T-helper 1 cell (primary cell): ENCODE results near the gene AQP5.
"Not testable (repeated sequence)": the region's sequence is repeated elsewhere in the genome, so short reads cannot be mapped to it uniquely, and the experiment has no call there.

Source experiments
- DNase-seq, 5 donors: peaks; one replicate each; pipeline ENCODE4 v3.0.0-alpha.2; 2012 to 2020

AQP5 gene

DNA sequence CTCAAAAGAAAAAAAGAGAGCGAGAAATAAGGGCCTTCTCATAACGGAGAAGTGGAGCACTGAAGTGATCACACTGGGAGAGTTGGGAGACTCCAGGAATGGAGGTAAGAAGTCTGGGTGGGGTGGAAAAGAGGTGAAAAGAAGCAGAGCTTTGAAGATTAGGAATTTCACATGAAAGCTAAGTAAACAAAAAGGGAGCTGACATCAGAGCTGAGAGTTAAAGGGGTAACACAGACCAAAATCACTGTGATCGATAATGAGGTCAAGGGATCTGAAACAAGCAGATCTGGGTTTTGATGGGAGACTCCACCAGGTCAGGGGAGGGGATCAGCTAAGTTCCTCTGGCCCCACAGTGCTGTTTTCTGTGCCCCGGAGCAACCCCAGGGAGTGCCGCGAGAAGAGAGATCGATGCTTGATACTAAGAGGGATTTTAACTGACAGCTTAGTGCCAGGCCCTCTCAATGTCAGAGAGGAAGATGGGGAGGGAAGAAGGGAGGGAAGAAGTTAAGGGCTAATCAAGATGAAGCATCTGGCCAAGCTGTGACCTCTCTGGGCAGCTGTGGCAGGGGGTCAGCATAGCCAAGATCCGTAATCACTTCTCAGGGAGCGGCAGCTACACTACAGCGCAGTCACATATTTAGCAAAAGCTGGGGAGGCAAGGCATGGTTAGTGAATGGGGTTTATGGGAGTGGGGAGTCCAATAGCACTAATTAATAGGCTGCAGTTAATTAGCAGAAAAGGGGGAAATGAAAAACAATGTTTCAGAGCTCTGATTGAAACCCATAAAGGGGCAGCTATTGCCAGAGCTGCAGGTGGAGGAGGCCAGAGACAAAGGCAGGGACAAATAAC is 19.1 kb downstream of the AQP5 start:
- DNase-seq: no peak

DNA sequence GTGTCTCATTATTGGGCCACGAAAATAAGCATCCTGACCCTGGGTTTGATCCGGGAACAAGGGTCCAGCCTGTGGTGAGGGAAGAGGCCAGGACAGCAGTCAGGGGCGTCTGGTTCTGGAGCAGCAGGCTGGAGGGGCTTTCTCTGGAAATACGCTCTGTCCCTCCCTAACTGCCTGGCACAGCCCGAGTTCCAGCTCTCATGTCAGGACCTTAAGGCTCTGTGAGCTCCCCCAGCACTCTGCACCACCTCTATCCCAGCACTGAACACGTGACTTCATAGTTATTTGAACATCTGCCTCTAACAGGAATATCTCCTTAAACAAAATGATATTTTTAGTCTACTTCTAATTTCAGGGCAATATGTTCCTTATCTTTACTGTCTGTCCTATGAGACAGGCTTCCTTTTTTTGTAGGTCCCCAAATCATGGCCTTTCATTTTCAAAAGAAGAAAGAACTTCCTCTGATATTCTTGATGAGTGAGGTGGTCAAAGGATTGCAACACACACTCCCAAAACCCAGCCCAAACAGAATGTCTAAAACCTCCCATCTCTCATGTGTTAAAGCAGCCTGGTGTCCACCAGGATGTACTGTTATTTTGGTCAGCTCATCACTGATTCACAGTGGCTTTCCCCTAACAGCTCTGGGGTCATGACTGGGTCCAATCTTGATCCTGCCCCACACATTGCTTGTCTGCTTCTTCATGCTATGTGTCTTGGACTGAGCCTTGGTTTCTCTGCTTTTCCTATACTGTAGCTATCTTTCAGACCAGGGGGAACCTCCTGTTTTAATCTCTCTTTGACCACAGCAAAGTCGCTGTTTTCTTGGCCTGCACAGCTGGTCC is 20.8 kb downstream of the AQP5 start:
- no peak for DNase-seq

DNA sequence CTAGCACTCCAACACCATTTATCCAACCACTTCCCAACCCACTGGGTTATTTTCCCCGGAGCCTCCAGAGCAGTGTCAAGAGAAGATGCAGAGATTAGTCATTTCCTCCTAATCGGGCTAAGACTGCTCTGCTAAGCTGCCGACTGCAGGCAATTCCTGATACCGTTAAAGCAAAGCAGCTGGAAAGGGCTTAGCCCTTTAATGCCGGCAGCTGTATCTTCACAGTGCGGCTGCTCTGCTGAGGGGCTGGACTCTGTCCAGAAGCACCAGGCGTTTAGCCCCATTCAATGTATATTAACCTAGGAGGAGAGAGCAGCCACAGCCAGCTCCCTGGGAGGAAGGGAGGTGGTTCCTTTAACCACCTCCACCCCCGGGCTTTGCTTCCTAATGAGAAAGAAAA is 22.2 kb downstream of the AQP5 start:
- DNase-seq: no peak

DNA sequence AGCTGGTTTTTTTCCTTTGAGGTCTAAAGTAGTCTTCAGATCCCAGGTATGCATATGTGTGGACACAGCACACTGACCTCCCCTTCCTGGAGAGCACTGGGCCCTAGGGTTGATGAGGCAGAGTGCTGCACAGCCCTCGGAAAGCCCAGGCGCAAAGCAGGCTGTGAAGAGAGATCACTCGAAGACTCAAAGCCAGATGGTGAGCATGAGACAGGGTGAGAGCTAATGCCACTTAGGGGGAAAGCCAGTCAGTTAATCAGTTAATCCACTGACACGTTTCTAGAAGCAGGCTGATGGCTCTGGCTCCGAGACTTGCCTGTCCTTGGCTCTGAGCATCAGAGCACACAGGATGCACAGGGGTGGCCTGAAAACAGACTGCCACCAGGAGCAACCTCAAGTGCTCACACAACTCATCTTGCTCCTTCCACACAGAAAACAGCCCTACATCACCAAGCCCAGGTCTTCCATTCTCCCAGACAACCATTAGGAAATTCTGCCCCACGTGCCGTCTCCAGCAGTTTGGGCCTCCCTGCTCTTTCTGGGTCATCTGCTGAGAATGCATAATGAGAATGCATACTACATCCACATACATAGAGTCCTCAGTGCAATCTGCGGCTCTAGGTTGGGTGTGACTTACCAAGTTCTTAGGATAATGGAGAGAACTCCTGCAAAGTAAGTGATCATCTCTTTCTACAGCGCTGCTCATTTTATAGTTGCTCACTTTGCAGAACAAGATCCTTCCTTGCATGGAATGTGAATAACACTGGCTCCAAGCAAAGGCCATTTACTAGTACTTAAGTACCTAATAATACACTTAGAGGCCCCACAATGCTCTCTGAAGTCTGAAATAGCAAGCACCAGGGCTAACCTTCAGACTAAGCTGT is 23.0 kb downstream of the AQP5 start:
- DNase-seq: no peak

DNA sequence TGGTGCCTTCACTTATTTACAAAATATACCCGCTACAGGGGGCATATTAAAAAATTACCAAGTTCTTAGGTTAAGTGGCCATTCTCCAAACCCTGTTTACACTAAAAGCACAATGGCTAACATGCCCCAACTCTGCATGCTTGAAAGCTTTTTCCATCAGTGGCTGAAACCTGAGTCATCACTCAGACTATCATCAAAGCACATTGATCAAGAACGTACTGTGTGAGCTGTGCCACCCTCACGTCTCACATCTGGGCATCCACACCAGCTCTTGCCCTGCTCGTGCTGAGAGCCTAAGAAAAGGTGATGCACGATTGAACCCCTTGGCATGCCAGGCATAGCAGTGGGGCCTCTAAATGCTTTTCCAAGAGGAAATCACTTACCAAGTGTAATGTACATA is 24.3 kb downstream of the AQP5 start:
- no peak for DNase-seq

DNA sequence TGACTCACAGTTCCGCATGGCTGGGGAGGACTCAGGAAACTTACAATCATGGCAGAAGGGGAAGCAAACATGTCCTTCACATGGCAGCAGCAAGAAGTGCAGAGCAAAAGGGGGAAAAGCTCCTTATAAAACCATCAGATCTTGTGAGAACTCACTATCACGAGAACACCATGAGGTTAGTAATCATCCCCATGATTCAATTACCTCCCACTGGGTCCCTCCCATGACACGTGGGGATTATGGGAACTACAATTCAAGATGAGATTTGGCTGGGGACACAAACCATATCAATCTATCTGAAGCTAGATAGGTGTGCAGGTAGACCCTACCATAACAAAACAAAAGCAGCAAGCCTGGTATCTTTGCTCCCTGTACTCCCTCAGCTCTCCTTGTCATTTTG is 24.8 kb downstream of the AQP5 start:
- not testable (repeated sequence) for DNase-seq

DNA sequence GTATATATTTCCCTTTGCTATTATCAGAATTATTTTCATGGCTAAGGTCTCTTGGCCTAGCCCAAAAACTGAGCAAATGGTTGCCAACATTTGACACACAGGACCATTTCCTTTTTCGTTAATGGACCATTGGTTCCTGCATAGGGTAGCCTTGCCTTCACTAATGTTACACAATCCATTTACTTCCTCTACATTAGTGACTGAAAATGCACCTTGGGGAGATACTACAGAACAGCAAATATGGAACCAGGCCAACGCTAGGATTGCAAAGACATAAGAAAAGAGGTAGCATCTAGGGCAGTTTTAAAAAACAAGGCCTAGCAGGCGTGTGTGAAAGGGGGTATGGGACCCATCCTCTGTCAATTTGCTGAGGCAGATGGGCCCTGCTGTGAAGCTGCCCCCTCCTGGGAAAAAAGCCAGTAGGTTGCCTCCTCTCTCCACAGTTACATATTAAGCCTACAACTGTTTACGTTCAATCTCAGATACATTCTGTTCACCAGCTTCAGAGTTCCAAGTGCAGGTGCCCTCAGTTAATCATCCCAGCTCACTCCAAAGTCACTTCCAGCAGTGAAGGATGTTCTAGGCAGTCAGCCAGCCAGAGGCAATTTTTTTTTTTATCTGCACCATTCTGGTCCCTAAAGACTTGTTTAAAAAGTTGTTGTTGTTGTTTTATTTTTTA is 26.1 kb downstream of the AQP5 start:
- no peak for DNase-seq

DNA sequence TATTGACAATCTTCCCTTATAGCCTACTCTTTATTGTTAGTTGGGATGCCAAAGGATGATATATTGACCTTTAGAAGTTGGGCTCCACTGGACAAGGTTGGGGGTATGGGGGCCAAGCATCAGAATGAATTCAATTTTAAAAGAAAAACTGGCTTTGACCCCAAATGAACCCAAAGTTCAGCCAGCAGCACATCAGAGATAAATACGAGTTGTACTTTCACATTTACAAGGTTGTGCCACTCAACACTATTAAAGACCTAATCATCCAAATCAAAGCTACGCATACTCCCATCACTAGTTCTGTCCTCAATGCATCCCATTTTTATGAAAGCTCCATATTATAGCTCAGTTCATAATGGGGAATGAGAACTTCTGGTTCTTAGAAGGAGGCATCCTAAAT is 27.7 kb downstream of the AQP5 start:
- DNase-seq: not testable (repeated sequence)

DNA sequence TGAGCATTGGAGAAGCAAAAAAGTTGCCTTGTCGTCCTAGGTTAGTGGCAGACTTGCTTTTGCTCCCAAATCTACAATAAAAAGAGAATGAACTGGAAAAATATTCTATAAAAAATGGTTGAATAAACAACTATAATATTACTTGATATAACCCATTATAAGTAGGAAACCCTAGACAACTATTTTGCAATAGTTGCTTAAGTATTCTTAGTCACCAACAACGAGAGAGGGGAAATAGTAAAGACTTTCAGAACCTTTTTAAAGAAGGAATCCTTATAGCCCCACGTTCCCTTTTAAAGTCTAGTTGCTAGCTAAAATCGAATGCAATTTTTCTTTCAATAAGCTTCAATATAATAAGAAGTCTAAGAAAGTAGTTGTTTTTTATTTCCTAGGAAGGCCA is 28.6 kb downstream of the AQP5 start:
- no peak for DNase-seq

DNA sequence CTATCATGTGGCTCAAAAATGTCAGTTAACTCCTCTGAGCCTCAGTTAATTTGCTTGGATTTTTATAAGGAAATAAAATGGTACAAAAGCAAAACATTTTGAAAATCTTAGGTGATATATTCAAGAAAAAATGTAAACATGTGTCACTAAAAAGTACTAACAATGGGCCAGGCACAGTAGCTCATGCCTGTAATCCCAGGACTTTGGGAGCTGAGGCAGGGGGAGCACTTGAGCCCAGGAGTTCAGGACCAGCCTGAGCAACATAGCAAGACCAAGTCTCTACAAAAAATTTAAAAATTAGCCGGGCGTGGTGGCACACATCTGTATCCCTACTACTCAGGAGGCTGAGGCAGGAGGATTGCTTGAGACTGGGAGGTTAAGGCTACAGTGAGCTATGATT is 36.8 kb downstream of the AQP5 start:
- DNase-seq: no peak

DNA sequence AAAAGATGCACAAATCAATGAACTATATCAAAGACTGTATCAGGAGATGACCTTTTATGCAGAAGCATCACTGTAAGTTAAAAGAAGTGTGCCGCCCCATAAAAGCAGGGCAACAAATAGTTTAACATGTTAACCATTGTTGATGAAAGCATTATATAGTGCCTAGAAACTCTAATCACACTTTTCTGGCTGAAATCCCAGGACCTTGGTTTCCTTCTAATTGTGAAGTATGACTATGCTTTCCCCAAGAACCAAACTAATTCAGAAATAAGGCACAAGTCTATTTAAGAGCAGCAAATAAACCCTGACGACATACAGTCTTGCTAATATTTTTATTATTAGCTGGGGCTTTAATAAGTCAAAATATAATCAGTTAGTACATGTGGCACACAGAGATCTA is 41.9 kb downstream of the AQP5 start:
- no peak for DNase-seq

DNA sequence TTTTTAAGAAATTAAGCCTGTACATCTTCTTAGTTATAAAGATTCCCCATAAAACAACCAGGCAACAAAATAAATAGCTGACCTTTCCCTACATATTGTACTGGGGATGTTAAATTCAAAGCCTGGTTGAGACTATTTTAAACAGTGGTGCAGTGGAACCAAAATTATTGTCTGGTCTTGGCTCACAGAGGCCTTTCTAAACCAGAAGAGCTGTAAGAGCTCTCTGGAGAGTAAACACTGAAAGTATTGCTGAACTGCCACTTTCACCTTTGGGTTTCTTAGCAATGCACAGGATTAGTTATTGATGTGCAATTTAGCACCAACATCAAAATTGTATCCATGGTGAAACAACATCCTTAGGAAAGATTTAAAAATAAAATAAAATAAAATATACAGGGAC is 43.0 kb downstream of the AQP5 start:
- DNase-seq: no peak

DNA sequence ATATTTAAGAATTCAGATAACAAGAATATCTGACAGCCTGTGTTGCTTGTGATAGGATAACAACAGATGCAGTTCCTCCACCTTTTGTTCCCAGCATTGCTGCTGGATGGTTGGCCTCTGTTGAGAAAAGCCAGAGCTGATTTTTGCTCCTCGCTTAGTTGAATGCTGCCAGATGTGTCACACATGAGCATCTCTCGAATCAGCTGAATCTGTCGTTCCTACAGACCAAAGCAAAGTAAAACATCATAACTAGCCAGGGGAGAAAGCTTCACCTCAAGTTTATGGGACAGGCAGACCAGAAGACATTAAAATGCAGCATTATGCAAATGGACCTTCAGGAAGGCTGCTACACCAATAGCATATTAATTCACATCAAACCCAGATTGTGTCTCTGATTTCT is 43.5 kb downstream of the AQP5 start:
- no peak for DNase-seq

DNA sequence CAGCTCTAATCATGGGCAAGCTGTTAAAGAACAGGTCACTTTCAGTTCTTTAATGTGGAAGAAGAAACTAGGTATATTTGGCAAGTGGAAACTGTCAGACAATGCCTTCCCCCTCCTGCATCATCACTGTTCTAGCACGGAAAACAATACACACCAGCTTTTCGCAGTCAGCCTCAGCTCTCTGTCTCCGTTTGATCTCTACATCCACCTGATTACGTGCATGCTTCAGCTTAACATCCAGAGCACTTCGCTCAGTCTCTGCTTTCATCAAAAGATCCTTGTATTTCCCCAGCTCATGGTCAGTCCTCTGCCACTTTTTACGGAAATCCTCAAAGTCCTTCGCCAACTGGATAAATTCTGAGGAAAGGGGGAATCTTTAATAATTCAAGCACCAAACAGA is 44.6 kb downstream of the AQP5 start:
- DNase-seq: no peak

DNA sequence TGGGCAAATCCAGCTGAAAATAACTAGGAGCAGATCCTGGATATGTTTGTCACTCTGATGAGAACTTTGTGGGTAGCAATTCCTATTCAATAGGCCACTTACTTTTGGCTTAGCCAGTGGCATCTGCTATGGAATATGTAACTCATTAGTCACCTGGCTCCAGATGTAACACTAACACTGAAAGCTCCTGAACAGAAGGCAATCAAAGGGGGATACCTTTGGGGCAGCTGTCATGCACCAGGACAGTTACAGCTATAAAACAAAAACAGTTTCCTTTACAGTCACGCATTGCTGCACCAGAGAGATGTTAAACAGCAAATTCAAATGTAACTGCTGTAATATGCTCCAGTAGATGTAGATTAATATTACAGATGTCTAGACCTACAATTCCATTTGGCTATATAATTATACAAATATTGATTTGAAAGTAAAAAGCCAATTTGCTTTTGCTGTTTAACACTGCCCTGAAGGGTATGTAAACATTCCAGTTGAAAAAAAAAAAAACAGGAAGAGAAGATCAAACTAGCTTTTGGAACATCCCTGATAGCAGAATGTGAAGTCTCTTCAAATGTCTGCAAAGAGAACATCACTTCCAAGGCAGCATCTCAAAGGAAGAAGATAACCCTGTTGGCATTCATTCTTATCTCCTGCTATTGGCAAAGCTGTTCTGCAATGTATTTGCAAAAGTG is 45.2 kb downstream of the AQP5 start:
- no peak for DNase-seq

DNA sequence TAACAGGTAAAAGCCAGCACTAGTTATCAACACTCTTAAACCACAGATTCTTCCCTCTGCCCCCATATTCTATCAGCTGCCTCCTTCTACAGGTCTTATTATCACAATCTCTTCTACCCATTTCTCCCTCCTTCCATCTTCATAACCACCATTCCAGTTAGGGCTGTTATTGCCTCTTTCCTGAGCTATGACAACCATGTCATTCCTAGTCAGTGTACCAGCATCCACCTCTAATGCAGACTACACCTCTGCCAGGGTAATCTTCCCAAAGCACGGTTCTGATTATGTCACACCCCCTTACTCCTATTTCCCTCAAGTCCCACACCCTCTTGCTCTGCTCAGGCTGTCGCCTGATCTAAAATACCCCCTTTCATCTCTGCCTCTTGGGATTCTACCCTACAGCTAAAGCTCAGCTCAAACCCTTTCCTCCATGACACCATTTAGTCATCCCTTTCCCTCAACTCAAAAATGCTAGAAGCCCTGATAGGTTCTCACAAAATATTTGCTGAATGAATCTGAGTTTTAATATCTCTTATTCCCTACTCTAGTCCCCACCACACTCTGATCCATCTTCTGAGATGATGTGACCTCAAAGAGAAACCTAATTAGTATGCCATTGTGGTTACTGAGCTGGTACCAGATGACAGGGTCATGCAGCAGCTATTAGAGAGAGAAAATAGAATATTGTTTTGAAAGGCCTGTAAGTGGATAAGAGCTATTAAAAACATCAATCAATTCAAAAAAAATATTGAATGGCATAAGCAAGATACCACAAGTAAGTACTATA is 51.9 kb downstream of the AQP5 start:
- no peak for DNase-seq

DNA sequence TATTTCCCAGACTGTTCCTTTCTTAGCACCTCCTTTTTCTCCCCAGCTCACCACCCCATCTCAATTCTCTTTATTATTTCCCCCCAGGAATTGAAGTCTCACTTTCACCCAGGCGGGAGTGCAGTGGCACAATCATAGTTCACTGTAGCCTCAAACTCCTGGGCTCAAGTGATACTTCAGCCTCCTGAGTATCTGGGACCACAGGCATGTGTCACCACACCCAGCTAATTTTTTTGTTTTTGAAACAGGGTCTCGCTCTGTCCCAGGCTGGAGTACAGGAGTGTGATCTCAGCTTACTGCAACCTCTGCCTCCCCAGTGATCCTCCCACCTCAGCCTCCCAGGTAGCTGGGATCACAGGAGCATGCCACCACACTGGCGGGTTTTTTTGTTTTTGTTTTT is 52.7 kb downstream of the AQP5 start:
- DNase-seq: no peak
